Fibroblast of lung (primary cell): Measurements from ENCODE around the gene LCN15. TPM values are rescaled to one million over a fixed set of nuclear protein-coding genes. Genes with fewer than 3 reads are reported as not detected.
A peak's percentile ranks its signal among the peaks of the same experiment; 100 is the strongest.

Experiments used
- DNase-seq, 2 donors: peaks; one replicate each; pipeline versions ENCODE4 v3.0.0 to v3.0.0-alpha.2; 2010; ENCODE audit warnings: low read depth in 2 of 2
- H2AFZ ChIP-seq: 2 replicates; pipeline ENCODE4 v1.5.1; 2012; ENCODE audit warnings: low read length, control low read depth, inconsistent platforms
- H3K27ac ChIP-seq: 2 replicates; pipeline ENCODE4 v1.5.1; 2011; ENCODE audit warnings: low read length, control low read depth; ENCODE audit not compliant: insufficient read depth
- H3K27me3 ChIP-seq: 2 replicates; pipeline ENCODE4 v1.5.1; 2011; ENCODE audit warnings: mild to moderate bottlenecking, low read length; ENCODE audit not compliant: control insufficient read depth, insufficient read depth
- H3K36me3 ChIP-seq: 2 replicates; pipeline ENCODE4 v1.5.1; 2011; ENCODE audit warnings: low read length; ENCODE audit not compliant: control insufficient read depth, insufficient read depth
- H3K4me1 ChIP-seq: 2 replicates; pipeline ENCODE4 v1.5.1; 2011; ENCODE audit warnings: low read length; ENCODE audit not compliant: control insufficient read depth, insufficient read depth; ENCODE audit errors: extremely low read depth
- H3K4me2 ChIP-seq: 2 replicates; pipeline ENCODE4 v1.5.1; 2011; ENCODE audit warnings: low read length, control low read depth; ENCODE audit not compliant: insufficient read depth; ENCODE audit errors: extremely low read depth
- H3K4me3 ChIP-seq, 4 experiments: fragments of 200-600 bp in 1 of 4; sonication (generic) in 1 of 4; replicated peaks in 1 of 4; 2 replicates each; pipeline ENCODE4 v1.5.1; 2011 to 2016; ENCODE audit warnings: low read length in 4 of 4, low read depth in 3 of 4, mild to moderate bottlenecking in 3 of 4, control low read depth in 2 of 4, inconsistent platforms in 1 of 4, mixed read lengths in 1 of 4; ENCODE audit not compliant: insufficient read depth in 1 of 4; ENCODE audit errors: control extremely low read depth in 1 of 4
- H3K79me2 ChIP-seq: 2 replicates; pipeline ENCODE4 v1.5.1; 2012; ENCODE audit warnings: mild to moderate bottlenecking, low read length, inconsistent platforms; ENCODE audit not compliant: control insufficient read depth, insufficient read depth
- H3K9ac ChIP-seq: 2 replicates; pipeline ENCODE4 v1.5.1; 2011; ENCODE audit warnings: mild to moderate bottlenecking, low read length, control low read depth; ENCODE audit not compliant: insufficient read depth
- H3K9me3 ChIP-seq: 2 replicates; pipeline ENCODE4 v1.5.1; 2012; ENCODE audit warnings: low read depth, low read length; ENCODE audit not compliant: control insufficient read depth, insufficient read depth
- H4K20me1 ChIP-seq: 2 replicates; pipeline ENCODE4 v1.5.1; 2011; ENCODE audit warnings: low read length; ENCODE audit not compliant: control insufficient read depth, insufficient read depth; ENCODE audit errors: extremely low read depth
- CTCF ChIP-seq, 2 donors: IDR thresholded peaks in 1 of 2; conservative IDR thresholded peaks in 1 of 2; 1 replicate in 1 of 2; 2 replicates in 1 of 2; pipeline ENCODE4 v1.5.1; 2011 to 2012; ENCODE audit warnings: low read length in 2 of 2, control low read depth in 1 of 2, inconsistent platforms in 1 of 2, low read depth in 1 of 2, mild to moderate bottlenecking in 1 of 2
- EZH2 ChIP-seq: IDR thresholded peaks from 2 replicates; pipeline ENCODE4 v1.5.1; 2012; ENCODE audit warnings: low read length, control low read depth, mild to moderate bottlenecking; ENCODE audit errors: missing control alignments
- polyA minus RNA-seq: library from RNA; depleted of rRNA, polyadenylated mRNA; stranded (reverse); fragments of >200 nt; gene quantifications from 2 replicates; pipeline ENCODE4 v1.2.3, GENCODE V29; 2011; ENCODE audit warnings: low replicate concordance
- polyA plus RNA-seq, 2 donors: library from polyadenylated mRNA; depleted of rRNA in 1 of 2; stranded (reverse) in 1 of 2; unstranded in 1 of 2; fragments of >200 nt; gene quantifications; 2 replicates each; pipeline ENCODE4 v1.2.1, GENCODE V29; 2011 to 2012; ENCODE audit warnings: missing spikeins in 1 of 2
- total RNA-seq: library from RNA; depleted of rRNA; stranded (reverse); fragments of >200 nt; gene quantifications from 2 replicates; pipeline ENCODE4 v1.2.1, GENCODE V29; 2014

The LCN15 gene
- total RNA-seq (not detected in 2 replicates), polyA plus RNA-seq (not detected in 2 replicates), polyA minus RNA-seq (not detected in 2 replicates)
- not detected in 2 replicates for polyA plus RNA-seq (2012)

GRCh38 chr9:136764301-136764891 is at the start of gene LCN15:
TSS of gene LCN15 (minus strand) at chr9:136764518. CDS start at chr9:136764488, 30 bp downstream.
- no peaks in the 10 kb centered on the region for H3K79me2 ChIP-seq
- H4K20me1 ChIP-seq: no peaks in the 10 kb centered on the region
- H2AFZ ChIP-seq: no peak within 1 kb of the TSS
- no peak within 1 kb of the TSS for H3K4me2 ChIP-seq
- H3K27me3 ChIP-seq: peaks cover 8% of the 10 kb centered on the region
- H3K9ac ChIP-seq: no peak within 1 kb of the TSS
- no peaks in the 10 kb centered on the region for H3K9me3 ChIP-seq
- TF ChIP-seq EZH2 (no peak), CTCF (conservative IDR thresholded peaks at IDR 0.05 in 1 of 2, IDR thresholded peaks at IDR 0.05 in 1 of 2; ENCODE audit: low read depth in 1 of 2, low read length in 2 of 2) (no peak)
- no peak for DNase-seq
- no peaks in the 10 kb centered on the region for H3K4me1 ChIP-seq
- no peak within 1 kb of the TSS for H3K4me3 ChIP-seq
- H3K36me3 ChIP-seq: no peaks in the 10 kb centered on the region
- no peak within 1 kb of the TSS for H3K27ac ChIP-seq

- H3K9ac ChIP-seq: peak overlapping the region; percentile 81
- H3K36me3 ChIP-seq: peaks cover 5% of the 10 kb centered on the region
- H3K27me3 ChIP-seq: no peaks in the 10 kb centered on the region
- peaks cover 9% of the 10 kb centered on the region for H3K4me1 ChIP-seq
- peak overlapping the region; percentile 73 to 86 (median 80) for H3K4me3 ChIP-seq
- peak overlapping the region; percentile 98 for H3K4me2 ChIP-seq
- H3K27ac ChIP-seq: peak overlapping the region; percentile 43
- H3K79me2 ChIP-seq: peaks cover 39% of the 10 kb centered on the region
- H3K9me3 ChIP-seq: no peaks in the 10 kb centered on the region
- DNase-seq: peak; percentile 46 to 48
- no peaks in the 10 kb centered on the region for H4K20me1 ChIP-seq
- TF ChIP-seq EZH2 (no peak), CTCF (conservative IDR thresholded peaks at IDR 0.05 in 1 of 2, IDR thresholded peaks at IDR 0.05 in 1 of 2; ENCODE audit: low read depth in 1 of 2, low read length in 2 of 2) (no peak)
- no peak overlapping the region for H2AFZ ChIP-seq
Measured at GRCh38 chr9:136808806-136809158, 44.5 kb upstream of the LCN15 start.

GRCh38 chr9:136808075-136808805 is 43.9 kb upstream of the LCN15 start:
- peaks cover 5% of the 10 kb centered on the region for H3K36me3 ChIP-seq
- peak overlapping the region; percentile 81 for H3K9ac ChIP-seq
- H3K79me2 ChIP-seq: peaks cover 39% of the 10 kb centered on the region
- peak overlapping the region; percentile 73 to 86 (median 80) for H3K4me3 ChIP-seq
- no peaks in the 10 kb centered on the region for H3K27me3 ChIP-seq
- H3K9me3 ChIP-seq: no peaks in the 10 kb centered on the region
- no peak for TF ChIP-seq CTCF (conservative IDR thresholded peaks at IDR 0.05 in 1 of 2, IDR thresholded peaks at IDR 0.05 in 1 of 2; ENCODE audit: low read depth in 1 of 2, low read length in 2 of 2)
- TF ChIP-seq EZH2: no peak
- no peaks in the 10 kb centered on the region for H4K20me1 ChIP-seq
- H3K27ac ChIP-seq: peak overlapping the region; percentile 59
- H3K4me1 ChIP-seq: peaks cover 9% of the 10 kb centered on the region
- H3K4me2 ChIP-seq: peak overlapping the region; percentile 98
- no peak for DNase-seq
- H2AFZ ChIP-seq: peak overlapping the region; percentile 59
